Breast epithelium (tissue), 4 donors: ENCODE data around the gene BCAT1. TPM values are rescaled to one million over a fixed set of nuclear protein-coding genes. Genes with fewer than 3 reads are reported as not detected.
A peak's percentile ranks its signal among the peaks of the same experiment; 100 is the strongest.

Source experiments
- DNase-seq, 2 donors: peaks; one replicate each; pipeline ENCODE4 v3.0.0-alpha.2; 2019; ENCODE audit warnings: low spot score in 2 of 2
- H3K27ac ChIP-seq, 2 donors: fragments of 200-600 bp; sonication (generic) in 1 of 2; one replicate each; pipeline ENCODE4 v1.5.1; 2016 to 2019; ENCODE audit warnings: mild to moderate bottlenecking in 1 of 2
- H3K27me3 ChIP-seq, 2 donors: fragments of 200-600 bp; sonication (generic) in 1 of 2; one replicate each; pipeline versions ENCODE4 v1.5.1 to v1.6.0; 2017 to 2019; ENCODE audit warnings: control low read depth in 1 of 2, mild to moderate bottlenecking in 1 of 2
- H3K36me3 ChIP-seq: fragments of 200-600 bp; one replicate; pipeline ENCODE4 v1.5.1; 2019
- H3K4me1 ChIP-seq, 2 donors: fragments of 200-600 bp; sonication (generic); one replicate each; pipeline ENCODE4 v1.5.1; 2016 to 2019; ENCODE audit warnings: control low read depth in 1 of 2
- H3K4me3 ChIP-seq, 3 donors: fragments of 200-600 bp; sonication (generic); 1 replicate in 2 of 3; 2 replicates in 1 of 3; pipeline ENCODE4 v1.5.1; 2016 to 2019; ENCODE audit warnings: mild to moderate bottlenecking in 3 of 3, moderate library complexity in 2 of 3
- H3K9me3 ChIP-seq, 2 donors: fragments of 200-600 bp; sonication (generic) in 1 of 2; one replicate each; pipeline ENCODE4 v1.5.1; 2016 to 2019; ENCODE audit warnings: control low read depth in 1 of 2
- CTCF ChIP-seq, 3 donors: fragments of 450-650 bp; IDR thresholded peaks; one replicate each; pipeline ENCODE4 v1.5.1; 2016 to 2017; ENCODE audit warnings: antibody characterized with exemption in 3 of 3, mild to moderate bottlenecking in 3 of 3, moderate library complexity in 3 of 3
- POLR2A ChIP-seq: fragments of 450-650 bp; IDR thresholded peaks from one replicate; pipeline ENCODE4 v1.6.1; 2016; ENCODE audit warnings: antibody characterized with exemption, mild to moderate bottlenecking, moderate library complexity
- POLR2AphosphoS5 ChIP-seq, 3 donors: sonication (generic); formaldehyde crosslinking; IDR thresholded peaks; one replicate each; pipeline ENCODE4 v1.6.1; 2017; ENCODE audit warnings: antibody characterized with exemption in 3 of 3
- intact Hi-C: fragments of 100-400 bp; cut with DNase I; formaldehyde crosslinking; loops from one replicate; pipeline ENCODE4 v1.15.1; 2023; ENCODE audit warnings: low total_unique reads
- total RNA-seq, 3 donors: library from RNA; depleted of rRNA; stranded (reverse); fragments of >200 nt; gene quantifications; one replicate each; pipeline ENCODE4 v1.1.0, GENCODE V29; 2016

Gene BCAT1
- total RNA-seq, 3 donors from 2014 or later = 8.8 to 35.8 (median 12.1) TPM

GRCh38 chr12:24796876-24797275, 152.0 kb downstream of the BCAT1 start:
- intact Hi-C loops = no loop called here
- Histone ChIP-seq H3K4me3 (no peak overlapping the region), H3K9me3 (no peaks in the 10 kb centered on the region), H3K4me1 (no peaks in the 10 kb centered on the region), H3K36me3 (no peaks in the 10 kb centered on the region), H3K27me3 (no peaks in the 10 kb centered on the region), H3K27ac (no peak overlapping the region)
- DNase-seq = no peak
- no peak for TF ChIP-seq POLR2AphosphoS5 (IDR thresholded peaks at IDR 0.05)
- TF ChIP-seq POLR2A = no peak
- no peak for TF ChIP-seq CTCF (IDR thresholded peaks at IDR 0.05)

- no peak for DNase-seq
- Histone ChIP-seq H3K36me3 (no peaks in the 10 kb centered on the region), H3K4me3 (peak overlapping the region; percentile 9 to 43 (median 25)), H3K27me3 (no peaks in the 10 kb centered on the region), H3K27ac (no peak overlapping the region), H3K9me3 (no peaks in the 10 kb centered on the region), H3K4me1 (no peaks in the 10 kb centered on the region)
- no peak for TF ChIP-seq CTCF (IDR thresholded peaks at IDR 0.05)
- TF ChIP-seq POLR2AphosphoS5 (IDR thresholded peaks at IDR 0.05) = no peak
- TF ChIP-seq POLR2A = no peak
- intact Hi-C loops = no loop called here
These were observed 153.1 kb downstream of the BCAT1 start for GRCh38 chr12:24795699-24796347.

- TF ChIP-seq CTCF (IDR thresholded peaks at IDR 0.05) (no peak), POLR2AphosphoS5 (IDR thresholded peaks at IDR 0.05) (no peak), POLR2A (no peak)
- no peaks in the 10 kb centered on the region for H3K9me3 ChIP-seq
These were observed 157.3 kb downstream of the BCAT1 start for GRCh38 chr12:24791622-24792021.

GRCh38 chr12:24788886-24789285, 160.0 kb downstream of the BCAT1 start:
- Histone ChIP-seq H3K27ac (no peak overlapping the region), H3K9me3 (no peaks in the 10 kb centered on the region), H3K4me3 (no peak overlapping the region), H3K27me3 (no peaks in the 10 kb centered on the region), H3K4me1 (no peaks in the 10 kb centered on the region), H3K36me3 (no peaks in the 10 kb centered on the region)
- no peak for DNase-seq
- intact Hi-C loops = no loop called here
- TF ChIP-seq CTCF (IDR thresholded peaks at IDR 0.05) (no peak), POLR2AphosphoS5 (IDR thresholded peaks at IDR 0.05) (no peak), POLR2A (no peak)

More at GRCh38 chr12:24791622-24792021, 157.3 kb downstream of the BCAT1 start:
- H3K27ac ChIP-seq = no peak overlapping the region
- H3K36me3 ChIP-seq = no peaks in the 10 kb centered on the region
- no peaks in the 10 kb centered on the region for H3K27me3 ChIP-seq
- no peak overlapping the region for H3K4me3 ChIP-seq
- no peak for DNase-seq
- no peaks in the 10 kb centered on the region for H3K4me1 ChIP-seq
- intact Hi-C loops = no loop called here

GRCh38 chr12:24780697-24781368, 168.1 kb downstream of the BCAT1 start:
- no peak for TF ChIP-seq CTCF (IDR thresholded peaks at IDR 0.05)
- Histone ChIP-seq H3K4me3 (no peak overlapping the region), H3K4me1 (no peaks in the 10 kb centered on the region), H3K27me3 (no peaks in the 10 kb centered on the region), H3K36me3 (no peaks in the 10 kb centered on the region), H3K9me3 (no peaks in the 10 kb centered on the region), H3K27ac (no peak overlapping the region)
- intact Hi-C loops = no loop called here
- DNase-seq = no peak
